Measurements from ENCODE around the gene RALGPS2.

DNA sequence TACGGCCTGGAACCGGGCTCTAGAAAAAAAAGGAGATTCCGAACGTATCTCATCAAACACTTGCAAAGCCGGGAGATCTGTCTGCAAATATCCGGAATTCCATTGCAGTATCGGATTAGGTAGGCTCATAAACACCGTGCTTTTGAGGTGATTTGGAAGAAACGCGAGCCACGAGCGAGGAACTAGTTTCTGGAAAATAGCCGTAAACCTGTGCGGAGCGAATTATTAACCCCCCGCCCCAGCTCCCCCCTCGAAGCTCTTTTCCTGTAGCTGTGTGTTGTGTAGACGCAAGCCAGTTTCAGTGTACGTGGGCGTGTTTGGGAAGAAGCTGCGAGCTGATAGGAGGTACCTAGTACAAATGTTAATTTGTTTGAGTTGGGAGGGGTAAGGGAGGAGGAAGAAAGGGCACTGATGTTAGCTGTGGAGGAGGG is 1.1 kb downstream of the RALGPS2 start:
- TF ChIP-seq ELF4 (CRISPR knock-in tag; IDR thresholded peaks at IDR 0.05; ENCODE audit: borderline replicate concordance) (no peak), POLR2A (IDR thresholded peaks at IDR 0.05; ENCODE audit: insufficient read depth in 1 of 2, low read depth in 2 of 2, low read length in 2 of 2) (peak; percentile 64 to 78), TGIF2 (CRISPR knock-in tag; IDR thresholded peaks at IDR 0.05) (no peak), FOXK2 (IDR thresholded peaks at IDR 0.05) (0 out of 2 replicates have a peak, but pooled peaks have one; percentile 23), PCBP1 (IDR thresholded peaks at IDR 0.05; ENCODE audit: borderline replicate concordance, low read depth, low read length) (no peak), JUND (CRISPR knock-in tag; IDR thresholded peaks at IDR 0.05) (no peak), ATAD3A (CRISPR knock-in tag; IDR thresholded peaks at IDR 0.05) (no peak), ONECUT2 (CRISPR knock-in tag; IDR thresholded peaks at IDR 0.05) (no peak), FOXM1 (CRISPR knock-in tag; IDR thresholded peaks at IDR 0.05) (no peak)
- TF ChIP-seq, protein P1, sequence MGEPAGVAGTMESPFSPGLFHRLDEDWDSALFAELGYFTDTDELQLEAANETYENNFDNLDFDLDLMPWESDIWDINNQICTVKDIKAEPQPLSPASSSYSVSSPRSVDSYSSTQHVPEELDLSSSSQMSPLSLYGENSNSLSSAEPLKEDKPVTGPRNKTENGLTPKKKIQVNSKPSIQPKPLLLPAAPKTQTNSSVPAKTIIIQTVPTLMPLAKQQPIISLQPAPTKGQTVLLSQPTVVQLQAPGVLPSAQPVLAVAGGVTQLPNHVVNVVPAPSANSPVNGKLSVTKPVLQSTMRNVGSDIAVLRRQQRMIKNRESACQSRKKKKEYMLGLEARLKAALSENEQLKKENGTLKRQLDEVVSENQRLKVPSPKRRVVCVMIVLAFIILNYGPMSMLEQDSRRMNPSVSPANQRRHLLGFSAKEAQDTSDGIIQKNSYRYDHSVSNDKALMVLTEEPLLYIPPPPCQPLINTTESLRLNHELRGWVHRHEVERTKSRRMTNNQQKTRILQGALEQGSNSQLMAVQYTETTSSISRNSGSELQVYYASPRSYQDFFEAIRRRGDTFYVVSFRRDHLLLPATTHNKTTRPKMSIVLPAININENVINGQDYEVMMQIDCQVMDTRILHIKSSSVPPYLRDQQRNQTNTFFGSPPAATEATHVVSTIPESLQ (CRISPR knock-in tag; conservative IDR thresholded peaks at IDR 0.05), result no peak
- TF ChIP-seq, protein P2, sequence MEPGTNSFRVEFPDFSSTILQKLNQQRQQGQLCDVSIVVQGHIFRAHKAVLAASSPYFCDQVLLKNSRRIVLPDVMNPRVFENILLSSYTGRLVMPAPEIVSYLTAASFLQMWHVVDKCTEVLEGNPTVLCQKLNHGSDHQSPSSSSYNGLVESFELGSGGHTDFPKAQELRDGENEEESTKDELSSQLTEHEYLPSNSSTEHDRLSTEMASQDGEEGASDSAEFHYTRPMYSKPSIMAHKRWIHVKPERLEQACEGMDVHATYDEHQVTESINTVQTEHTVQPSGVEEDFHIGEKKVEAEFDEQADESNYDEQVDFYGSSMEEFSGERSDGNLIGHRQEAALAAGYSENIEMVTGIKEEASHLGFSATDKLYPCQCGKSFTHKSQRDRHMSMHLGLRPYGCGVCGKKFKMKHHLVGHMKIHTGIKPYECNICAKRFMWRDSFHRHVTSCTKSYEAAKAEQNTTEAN (CRISPR knock-in tag; conservative IDR thresholded peaks at IDR 0.05), result no peak

Measured in HepG2 (cell line).